ENCODE results near the gene TEPSIN. TPM values are rescaled to one million over a fixed set of nuclear protein-coding genes. Genes with fewer than 3 reads are reported as not detected.

The TEPSIN gene
- total and polyA plus RNA-seq, 2 of the 8 experiments (the other 6 are each of a cell fraction or from before 2014, with no cell fraction given) = 22.9 to 28.0 TPM

- TF ChIP-seq, protein P1, sequence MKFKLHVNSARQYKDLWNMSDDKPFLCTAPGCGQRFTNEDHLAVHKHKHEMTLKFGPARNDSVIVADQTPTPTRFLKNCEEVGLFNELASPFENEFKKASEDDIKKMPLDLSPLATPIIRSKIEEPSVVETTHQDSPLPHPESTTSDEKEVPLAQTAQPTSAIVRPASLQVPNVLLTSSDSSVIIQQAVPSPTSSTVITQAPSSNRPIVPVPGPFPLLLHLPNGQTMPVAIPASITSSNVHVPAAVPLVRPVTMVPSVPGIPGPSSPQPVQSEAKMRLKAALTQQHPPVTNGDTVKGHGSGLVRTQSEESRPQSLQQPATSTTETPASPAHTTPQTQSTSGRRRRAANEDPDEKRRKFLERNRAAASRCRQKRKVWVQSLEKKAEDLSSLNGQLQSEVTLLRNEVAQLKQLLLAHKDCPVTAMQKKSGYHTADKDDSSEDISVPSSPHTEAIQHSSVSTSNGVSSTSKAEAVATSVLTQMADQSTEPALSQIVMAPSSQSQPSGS (IDR thresholded peaks at IDR 0.05; ENCODE audit: low read length) = no peak
- no peak for TF ChIP-seq RFX5 (IDR thresholded peaks at IDR 0.05; ENCODE audit: borderline replicate concordance, low read depth, low read length)
- no peak for TF ChIP-seq EP300 (IDR thresholded peaks at IDR 0.05; ENCODE audit: borderline replicate concordance in 1 of 2, low read depth in 2 of 2, low read length in 2 of 2)
- TF ChIP-seq POU5F1 (IDR thresholded peaks at IDR 0.05; ENCODE audit: low read depth, low read length) = no peak
- TF ChIP-seq SIRT6 (IDR thresholded peaks at IDR 0.05; ENCODE audit: low read length) = no peak
- TF ChIP-seq SRF (IDR thresholded peaks at IDR 0.05; ENCODE audit: low read depth, low read length) = no peak
- no peak for TF ChIP-seq TBP (IDR thresholded peaks at IDR 0.05; ENCODE audit: low read depth, low read length)
- TF ChIP-seq E2F6 (IDR thresholded peaks at IDR 0.05) = no peak
Observed at GRCh38 chr17:81231766-81232581, 6.9 kb downstream of the TEPSIN start (continued).

All from H1 (cell line).